Vagina (tissue), 2 donors: ENCODE measurements around the gene TXNRD2. TPM values are rescaled to one million over a fixed set of nuclear protein-coding genes. Genes with fewer than 3 reads are reported as not detected.
"Not testable (repeated sequence)": the region's sequence is repeated elsewhere in the genome, so short reads cannot be mapped to it uniquely, and the experiment has no call there.

ENCODE experiments used
- DNase-seq, 2 donors: peaks; one replicate each; pipeline ENCODE4 v3.0.0-alpha.2; 2017; ENCODE audit errors: extremely low spot score in 2 of 2
- H3K27ac ChIP-seq: fragments of 200-600 bp; sonication (generic); one replicate; pipeline ENCODE4 v1.5.1; 2019
- H3K27me3 ChIP-seq: fragments of 200-600 bp; sonication (generic); one replicate; pipeline ENCODE4 v1.5.1; 2019
- H3K36me3 ChIP-seq, 2 donors: fragments of 200-600 bp; sonication (generic); one replicate each; pipeline ENCODE4 v1.5.1; 2017 to 2019
- H3K4me1 ChIP-seq: fragments of 200-600 bp; sonication (generic); one replicate; pipeline ENCODE4 v1.5.1; 2019
- H3K4me3 ChIP-seq, 2 donors: fragments of 200-600 bp; sonication (generic); 1 replicate in 1 of 2; 2 replicates in 1 of 2; pipeline ENCODE4 v1.5.1; 2016 to 2019
- H3K9me3 ChIP-seq: fragments of 200-600 bp; sonication (generic); one replicate; pipeline ENCODE4 v1.5.1; 2019
- CTCF ChIP-seq, 3 experiments: fragments of 450-650 bp in 2 of 3; fragments of 200-600 bp in 1 of 3; sonication (generic) in 1 of 3; IDR thresholded peaks; one replicate each; pipeline ENCODE4 v1.5.1; 2017 to 2019; ENCODE audit warnings: antibody characterized with exemption in 3 of 3, mild to moderate bottlenecking in 2 of 3, moderate library complexity in 2 of 3
- POLR2A ChIP-seq, 2 donors: fragments of 450-650 bp; IDR thresholded peaks; one replicate each; pipeline ENCODE4 v1.6.1; 2017; ENCODE audit warnings: antibody characterized with exemption in 2 of 2, mild to moderate bottlenecking in 2 of 2, moderate library complexity in 2 of 2
- POLR2AphosphoS5 ChIP-seq, 2 donors: sonication (generic); formaldehyde crosslinking; IDR thresholded peaks; one replicate each; pipeline ENCODE4 v1.9.0; 2017; ENCODE audit warnings: antibody characterized with exemption in 2 of 2, mild to moderate bottlenecking in 2 of 2, low read depth in 1 of 2; ENCODE audit not compliant: insufficient read depth in 1 of 2
- intact Hi-C: fragments of 100-400 bp; cut with DNase I; formaldehyde crosslinking; loops from one replicate; pipeline ENCODE4 v1.15.1; 2023
- total RNA-seq: library from RNA; depleted of rRNA; stranded (reverse); fragments of >200 nt; gene quantifications from one replicate; pipeline ENCODE4 v1.2.3, GENCODE V29; 2016

The TXNRD2 gene
- total RNA-seq, 1 donor from 2014 or later = 13.5 TPM

- Histone ChIP-seq H3K36me3 (no peaks in the 10 kb centered on the region), H3K4me3 (no peak overlapping the region), H3K4me1 (peaks cover 39% of the 10 kb centered on the region), H3K27ac (no peak overlapping the region), H3K9me3 (no peaks in the 10 kb centered on the region), H3K27me3 (no peaks in the 10 kb centered on the region)
- TF ChIP-seq POLR2A (IDR thresholded peaks at IDR 0.05) = no peak
- TF ChIP-seq POLR2AphosphoS5 (IDR thresholded peaks at IDR 0.05; ENCODE audit: insufficient read depth in 1 of 2, low read depth in 1 of 2) = no peak
- no peak for TF ChIP-seq CTCF (IDR thresholded peaks at IDR 0.05)
- DNase-seq = no peak
- intact Hi-C loops = no loop called here
Observed at GRCh38 chr22:19884161-19884953, 57.3 kb downstream of the TXNRD2 start.

- H3K4me3 ChIP-seq = not testable (repeated sequence)
- H3K4me1 ChIP-seq = peaks cover 39% of the 10 kb centered on the region
Observed at GRCh38 chr22:19883446-19883845, 58.2 kb downstream of the TXNRD2 start.

GRCh38 chr22:19882446-19883381, 58.9 kb downstream of the TXNRD2 start:
- no peak overlapping the region for H3K27ac ChIP-seq
- H3K36me3 ChIP-seq = no peaks in the 10 kb centered on the region
- no peaks in the 10 kb centered on the region for H3K27me3 ChIP-seq
- no peak overlapping the region for H3K4me3 ChIP-seq
- no peak for DNase-seq
- no peaks in the 10 kb centered on the region for H3K9me3 ChIP-seq
- peaks cover 39% of the 10 kb centered on the region for H3K4me1 ChIP-seq
- TF ChIP-seq CTCF (IDR thresholded peaks at IDR 0.05) (no peak), POLR2AphosphoS5 (IDR thresholded peaks at IDR 0.05; ENCODE audit: insufficient read depth in 1 of 2, low read depth in 1 of 2) (no peak), POLR2A (IDR thresholded peaks at IDR 0.05) (no peak)
- intact Hi-C loops = no loop called here

More at GRCh38 chr22:19883446-19883845, 58.2 kb downstream of the TXNRD2 start:
- H3K36me3 ChIP-seq, H3K27ac ChIP-seq, H3K9me3 ChIP-seq, H3K27me3 ChIP-seq, intact Hi-C loops, DNase-seq: not testable (repeated sequence)

- Histone ChIP-seq H3K27ac (no peak overlapping the region), H3K36me3 (no peaks in the 10 kb centered on the region), H3K4me1 (peaks cover 38% of the 10 kb centered on the region), H3K27me3 (no peaks in the 10 kb centered on the region), H3K4me3 (peak overlapping the region in 1 of 2 donors; percentile 13), H3K9me3 (no peaks in the 10 kb centered on the region)
- intact Hi-C loops = no loop called here
- no peak for DNase-seq
- TF ChIP-seq POLR2A (IDR thresholded peaks at IDR 0.05) (no peak), CTCF (IDR thresholded peaks at IDR 0.05) (no peak), POLR2AphosphoS5 (IDR thresholded peaks at IDR 0.05; ENCODE audit: insufficient read depth in 1 of 2, low read depth in 1 of 2) (peak in 1 of 2 donors; percentile 39)
Observed at GRCh38 chr22:19880786-19881569, 60.6 kb downstream of the TXNRD2 start.
